Common myeloid progenitor, CD34-positive (primary cell): Measurements from ENCODE around the gene SLC1A1.

Experiments
- CTCF ChIA-PET: fragments of 350-600 bp; sonication (Branson Sonifier 250); formaldehyde crosslinking; loops from one replicate; lab custom pipeline; 2021; ENCODE audit warnings: antibody characterized with exemption; lab: Charles Lee
- POLR2A ChIA-PET: fragments of 350-600 bp; sonication (Branson Sonifier 250); formaldehyde crosslinking; loops from one replicate; lab custom pipeline; 2021; ENCODE audit warnings: antibody characterized with exemption; lab: Charles Lee
- DNase-seq, 3 donors: peaks; one replicate each; pipeline versions ENCODE4 v3.0.0 to v3.0.0-alpha.2; 2013
- H3K27ac ChIP-seq, 2 experiments: 1 replicate in 1 of 2; 2 replicates in 1 of 2; pipeline ENCODE4 v1.7.0; 2013; ENCODE audit warnings: inconsistent platforms in 2 of 2, low read length in 2 of 2, mild to moderate bottlenecking in 2 of 2, low read depth in 1 of 2, moderate library complexity in 1 of 2; ENCODE audit not compliant: severe bottlenecking in 2 of 2, insufficient read depth in 1 of 2, poor library complexity in 1 of 2
- H3K27me3 ChIP-seq, 5 experiments: replicated peaks in 2 of 5; 1 replicate in 3 of 5; 2 replicates in 2 of 5; pipeline versions ENCODE4 v1.6.1 to v1.7.0; 2013; ENCODE audit warnings: low read length in 4 of 5, mild to moderate bottlenecking in 2 of 5, moderate library complexity in 2 of 5, inconsistent platforms in 1 of 5; ENCODE audit not compliant: insufficient read depth in 5 of 5, control insufficient read depth in 4 of 5
- H3K36me3 ChIP-seq, 4 experiments: 1 replicate in 2 of 4; 2 replicates in 2 of 4; pipeline versions ENCODE4 v1.6.1 to v1.7.0; 2013; ENCODE audit warnings: low read length in 3 of 4, control low read depth in 1 of 4, mild to moderate bottlenecking in 1 of 4; ENCODE audit not compliant: control insufficient read depth in 4 of 4, insufficient read depth in 4 of 4
- H3K4me1 ChIP-seq, 4 experiments: 1 replicate in 3 of 4; 2 replicates in 1 of 4; pipeline versions ENCODE4 v1.6.1 to v1.7.1; 2013; ENCODE audit warnings: low read length in 3 of 4, mild to moderate bottlenecking in 3 of 4, control low read depth in 1 of 4, inconsistent platforms in 1 of 4, moderate library complexity in 1 of 4; ENCODE audit not compliant: control insufficient read depth in 4 of 4, insufficient read depth in 4 of 4; ENCODE audit errors: control extremely low read depth in 1 of 4
- H3K4me3 ChIP-seq, 7 experiments: 1 replicate in 4 of 7; 2 replicates in 3 of 7; pipeline versions ENCODE4 v1.5.1 to v1.7.0; 2013; ENCODE audit warnings: mild to moderate bottlenecking in 7 of 7, low read length in 6 of 7, moderate library complexity in 6 of 7, inconsistent platforms in 2 of 7, low read depth in 2 of 7, control low read depth in 1 of 7; ENCODE audit not compliant: insufficient read depth in 4 of 7, control insufficient read depth in 1 of 7; ENCODE audit errors: extremely low read depth in 1 of 7
- H3K9me3 ChIP-seq, 5 experiments: 1 replicate in 4 of 5; 2 replicates in 1 of 5; pipeline versions ENCODE4 v1.6.1 to v1.7.1; 2013; ENCODE audit warnings: low read length in 4 of 5, mild to moderate bottlenecking in 2 of 5, inconsistent platforms in 1 of 5, low read depth in 1 of 5, moderate library complexity in 1 of 5; ENCODE audit not compliant: control insufficient read depth in 4 of 5, insufficient read depth in 2 of 5; ENCODE audit errors: control extremely low read depth in 1 of 5
- WGBS: methylation state at CpG from one replicate; pipeline ENCODE4 v1.1.5; 2013; ENCODE audit not compliant: insufficient coverage; 5-methylcytosine and 5-hydroxymethylcytosine counted together

SLC1A1 gene

GRCh38 chr9:4495537-4495936 lies 5.3 kb downstream of the SLC1A1 start:
- CTCF ChIA-PET, result no interaction called here
- no peak for DNase-seq
- H3K4me1 ChIP-seq, result peaks cover 0 to 9% (median 7%) of the 10 kb centered on the region in 4 experiments
- 86% methylated on average over 4 of the region's 4 CpGs for WGBS
- POLR2A ChIA-PET, result no interaction called here
- peaks cover 4 to 66% (median 25%) of the 10 kb centered on the region in 5 experiments for H3K27me3 ChIP-seq
- H3K9me3 ChIP-seq, result no peaks in the 10 kb centered on the region
- no peak overlapping the region for H3K4me3 ChIP-seq
- no peaks in the 10 kb centered on the region for H3K36me3 ChIP-seq
- H3K27ac ChIP-seq, result no peak overlapping the region

GRCh38 chr9:4496497-4496896 lies 6.2 kb downstream of the SLC1A1 start:
- Histone ChIP-seq H3K4me3 (no peak overlapping the region), H3K27me3 (peaks cover 4 to 57% (median 17%) of the 10 kb centered on the region in 5 experiments), H3K9me3 (no peaks in the 10 kb centered on the region), H3K4me1 (peaks cover 0 to 2% (median 0%) of the 10 kb centered on the region in 4 experiments), H3K27ac (no peak overlapping the region), H3K36me3 (no peaks in the 10 kb centered on the region)
- 96% methylated on average over 2 of the region's 2 CpGs for WGBS
- no peak for DNase-seq
- CTCF ChIA-PET, result no interaction called here
- POLR2A ChIA-PET, result no interaction called here

GRCh38 chr9:4497395-4497794 lies 7.1 kb downstream of the SLC1A1 start:
- Histone ChIP-seq H3K4me1 (no peaks in the 10 kb centered on the region), H3K4me3 (no peak overlapping the region), H3K36me3 (no peaks in the 10 kb centered on the region), H3K27ac (no peak overlapping the region), H3K9me3 (no peaks in the 10 kb centered on the region), H3K27me3 (peaks cover 4 to 48% (median 11%) of the 10 kb centered on the region in 5 experiments)
- no CpG with 5 or more reads among the region's 1 CpG for WGBS
- ChIA-PET POLR2A (no interaction called here), CTCF (no interaction called here)
- no peak for DNase-seq

GRCh38 chr9:4497855-4498254 lies 7.6 kb downstream of the SLC1A1 start:
- H3K9me3 ChIP-seq, result no peaks in the 10 kb centered on the region
- CTCF ChIA-PET, result no interaction called here
- no CpG with 5 or more reads among the region's 1 CpG for WGBS
- POLR2A ChIA-PET, result no interaction called here
- no peaks in the 10 kb centered on the region for H3K4me1 ChIP-seq
- DNase-seq, result no peak
- H3K36me3 ChIP-seq, result no peaks in the 10 kb centered on the region
- peaks cover 2 to 45% (median 7%) of the 10 kb centered on the region in 5 experiments for H3K27me3 ChIP-seq
- H3K4me3 ChIP-seq, result no peak overlapping the region
- no peak overlapping the region for H3K27ac ChIP-seq

GRCh38 chr9:4499917-4500316 lies 9.6 kb downstream of the SLC1A1 start:
- Histone ChIP-seq H3K4me3 (no peak overlapping the region), H3K27me3 (peaks cover 0 to 27% (median 4%) of the 10 kb centered on the region in 5 experiments), H3K9me3 (no peaks in the 10 kb centered on the region), H3K36me3 (no peaks in the 10 kb centered on the region), H3K4me1 (no peaks in the 10 kb centered on the region), H3K27ac (no peak overlapping the region)
- no peak for DNase-seq
- POLR2A ChIA-PET, result no interaction called here
- WGBS, result 98% methylated on average over 5 of the region's 7 CpGs
- CTCF ChIA-PET, result no interaction called here

- no peak for DNase-seq
- Histone ChIP-seq H3K27ac (no peak overlapping the region), H3K9me3 (no peaks in the 10 kb centered on the region), H3K4me3 (no peak overlapping the region), H3K27me3 (peaks cover 0 to 15% (median 3%) of the 10 kb centered on the region in 5 experiments), H3K4me1 (no peaks in the 10 kb centered on the region), H3K36me3 (no peaks in the 10 kb centered on the region)
- ChIA-PET POLR2A (no interaction called here), CTCF (no interaction called here)
- WGBS, result 100% methylated on average over 3 of the region's 5 CpGs
These were observed 10.9 kb downstream of the SLC1A1 start for GRCh38 chr9:4501147-4501507.

- WGBS, result no CpG with 5 or more reads among the region's 1 CpG
- Histone ChIP-seq H3K27me3 (peaks cover 0 to 6% (median 0%) of the 10 kb centered on the region in 5 experiments), H3K4me3 (no peak overlapping the region), H3K27ac (no peak overlapping the region), H3K36me3 (no peaks in the 10 kb centered on the region), H3K9me3 (no peaks in the 10 kb centered on the region), H3K4me1 (no peaks in the 10 kb centered on the region)
- ChIA-PET POLR2A (no interaction called here), CTCF (no interaction called here)
- DNase-seq, result no peak
These were observed 12.2 kb downstream of the SLC1A1 start for GRCh38 chr9:4502444-4502843.
